ENCODE measurements around the gene KCNMA1. TPM values are rescaled to one million over a fixed set of nuclear protein-coding genes. Genes with fewer than 3 reads are reported as not detected.
"Not testable (repeated sequence)": the region's sequence is repeated elsewhere in the genome, so short reads cannot be mapped to it uniquely, and the experiment has no call there.

Gene KCNMA1
- 94.3 TPM for total RNA-seq

- Histone ChIP-seq H3K27me3 (no peaks in the 10 kb centered on the region), H3K27ac (peak within 1 kb of the TSS; percentile 53), H3K9me3 (no peaks in the 10 kb centered on the region), H3K36me3 (no peaks in the 10 kb centered on the region), H3K4me3 (peak within 1 kb of the TSS; percentile 48 to 69), H3K4me1 (peaks cover 11% of the 10 kb centered on the region)
- intact Hi-C loops (cut with DNase I): loop anchor here (5.0 kb wide), 1 partner anchor 230 kb away; no protein-coding TSS in a partner anchor
- DNase-seq (ENCODE audit: extremely low spot score in 2 of 2): no peak
- no peak for TF ChIP-seq POLR2AphosphoS5 (IDR thresholded peaks at IDR 0.05; ENCODE audit: insufficient read depth in 1 of 2, low read depth in 1 of 2)
- no peak for TF ChIP-seq CTCF (IDR thresholded peaks at IDR 0.05)
- TF ChIP-seq POLR2A (IDR thresholded peaks at IDR 0.05): no peak
Observed at GRCh38 chr10:77637532-77638320, at the start of gene KCNMA1. Gene KCNMA1, minus strand, starts transcription at chr10:77637808.

- TF ChIP-seq POLR2A (IDR thresholded peaks at IDR 0.05) (no peak), CTCF (IDR thresholded peaks at IDR 0.05) (no peak), POLR2AphosphoS5 (IDR thresholded peaks at IDR 0.05; ENCODE audit: insufficient read depth in 1 of 2, low read depth in 1 of 2) (no peak)
- Histone ChIP-seq H3K27ac (no peak overlapping the region), H3K27me3 (no peaks in the 10 kb centered on the region), H3K9me3 (no peaks in the 10 kb centered on the region), H3K36me3 (no peaks in the 10 kb centered on the region), H3K4me1 (no peaks in the 10 kb centered on the region), H3K4me3 (no peak overlapping the region)
- no peak for DNase-seq (ENCODE audit: extremely low spot score in 2 of 2)
- intact Hi-C loops (cut with DNase I): no loop called here
Observed at GRCh38 chr10:77686650-77687417, 49.2 kb upstream of the KCNMA1 start.

- no peak for TF ChIP-seq POLR2AphosphoS5 (IDR thresholded peaks at IDR 0.05; ENCODE audit: insufficient read depth in 1 of 2, low read depth in 1 of 2)
- no peak for TF ChIP-seq POLR2A (IDR thresholded peaks at IDR 0.05)
- no peak for TF ChIP-seq CTCF (IDR thresholded peaks at IDR 0.05)
- H3K9me3 ChIP-seq: no peaks in the 10 kb centered on the region
- no peaks in the 10 kb centered on the region for H3K27me3 ChIP-seq
- intact Hi-C loops (cut with DNase I): no loop called here
- H3K4me3 ChIP-seq: no peak overlapping the region
- DNase-seq (ENCODE audit: extremely low spot score in 2 of 2): no peak
- no peaks in the 10 kb centered on the region for H3K4me1 ChIP-seq
- no peak overlapping the region for H3K27ac ChIP-seq
- no peaks in the 10 kb centered on the region for H3K36me3 ChIP-seq
Observed at GRCh38 chr10:77686096-77686495, 48.5 kb upstream of the KCNMA1 start.

- no peak overlapping the region for H3K4me3 ChIP-seq
- no peaks in the 10 kb centered on the region for H3K9me3 ChIP-seq
- intact Hi-C loops (cut with DNase I): no loop called here
- H3K27me3 ChIP-seq: no peaks in the 10 kb centered on the region
- no peaks in the 10 kb centered on the region for H3K36me3 ChIP-seq
- no peak for TF ChIP-seq POLR2AphosphoS5 (IDR thresholded peaks at IDR 0.05; ENCODE audit: insufficient read depth in 1 of 2, low read depth in 1 of 2)
- TF ChIP-seq CTCF (IDR thresholded peaks at IDR 0.05): no peak
- TF ChIP-seq POLR2A (IDR thresholded peaks at IDR 0.05): no peak
- H3K4me1 ChIP-seq: no peaks in the 10 kb centered on the region
- no peak for DNase-seq (ENCODE audit: extremely low spot score in 2 of 2)
- H3K27ac ChIP-seq: no peak overlapping the region
Observed at GRCh38 chr10:77685432-77685831, 47.8 kb upstream of the KCNMA1 start.

- H3K4me3 ChIP-seq; DNase-seq (ENCODE audit: extremely low spot score in 2 of 2); H3K27ac ChIP-seq; H3K27me3 ChIP-seq; H3K9me3 ChIP-seq; H3K4me1 ChIP-seq; intact Hi-C loops (cut with DNase I); H3K36me3 ChIP-seq: not testable (repeated sequence)
Observed at GRCh38 chr10:77683088-77683432, 45.5 kb upstream of the KCNMA1 start.

Measured in vagina (tissue), 2 donors.